Fibroblast of lung (primary cell): ENCODE results near the gene THSD7B. TPM values are rescaled to one million over a fixed set of nuclear protein-coding genes. Genes with fewer than 3 reads are reported as not detected.

ENCODE experiments used
- DNase-seq, 2 donors: peaks; one replicate each; pipeline versions ENCODE4 v3.0.0 to v3.0.0-alpha.2; 2010; ENCODE audit warnings: low read depth in 2 of 2
- H2AFZ ChIP-seq: 2 replicates; pipeline ENCODE4 v1.5.1; 2012; ENCODE audit warnings: low read length, control low read depth, inconsistent platforms
- H3K27ac ChIP-seq: 2 replicates; pipeline ENCODE4 v1.5.1; 2011; ENCODE audit warnings: low read length, control low read depth; ENCODE audit not compliant: insufficient read depth
- H3K27me3 ChIP-seq: 2 replicates; pipeline ENCODE4 v1.5.1; 2011; ENCODE audit warnings: mild to moderate bottlenecking, low read length; ENCODE audit not compliant: control insufficient read depth, insufficient read depth
- H3K36me3 ChIP-seq: 2 replicates; pipeline ENCODE4 v1.5.1; 2011; ENCODE audit warnings: low read length; ENCODE audit not compliant: control insufficient read depth, insufficient read depth
- H3K4me1 ChIP-seq: 2 replicates; pipeline ENCODE4 v1.5.1; 2011; ENCODE audit warnings: low read length; ENCODE audit not compliant: control insufficient read depth, insufficient read depth; ENCODE audit errors: extremely low read depth
- H3K4me2 ChIP-seq: 2 replicates; pipeline ENCODE4 v1.5.1; 2011; ENCODE audit warnings: low read length, control low read depth; ENCODE audit not compliant: insufficient read depth; ENCODE audit errors: extremely low read depth
- H3K4me3 ChIP-seq, 4 experiments: fragments of 200-600 bp in 1 of 4; sonication (generic) in 1 of 4; replicated peaks in 1 of 4; 2 replicates each; pipeline ENCODE4 v1.5.1; 2011 to 2016; ENCODE audit warnings: low read length in 4 of 4, low read depth in 3 of 4, mild to moderate bottlenecking in 3 of 4, control low read depth in 2 of 4, inconsistent platforms in 1 of 4, mixed read lengths in 1 of 4; ENCODE audit not compliant: insufficient read depth in 1 of 4; ENCODE audit errors: control extremely low read depth in 1 of 4
- H3K79me2 ChIP-seq: 2 replicates; pipeline ENCODE4 v1.5.1; 2012; ENCODE audit warnings: mild to moderate bottlenecking, low read length, inconsistent platforms; ENCODE audit not compliant: control insufficient read depth, insufficient read depth
- H3K9ac ChIP-seq: 2 replicates; pipeline ENCODE4 v1.5.1; 2011; ENCODE audit warnings: mild to moderate bottlenecking, low read length, control low read depth; ENCODE audit not compliant: insufficient read depth
- H3K9me3 ChIP-seq: 2 replicates; pipeline ENCODE4 v1.5.1; 2012; ENCODE audit warnings: low read depth, low read length; ENCODE audit not compliant: control insufficient read depth, insufficient read depth
- H4K20me1 ChIP-seq: 2 replicates; pipeline ENCODE4 v1.5.1; 2011; ENCODE audit warnings: low read length; ENCODE audit not compliant: control insufficient read depth, insufficient read depth; ENCODE audit errors: extremely low read depth
- EZH2 ChIP-seq: IDR thresholded peaks from 2 replicates; pipeline ENCODE4 v1.5.1; 2012; ENCODE audit warnings: low read length, control low read depth, mild to moderate bottlenecking; ENCODE audit errors: missing control alignments
- polyA plus RNA-seq, 2 donors: library from polyadenylated mRNA; depleted of rRNA in 1 of 2; stranded (reverse) in 1 of 2; unstranded in 1 of 2; fragments of >200 nt; gene quantifications; 2 replicates each; pipeline ENCODE4 v1.2.1, GENCODE V29; 2011 to 2012; ENCODE audit warnings: missing spikeins in 1 of 2
- total RNA-seq: library from RNA; depleted of rRNA; stranded (reverse); fragments of >200 nt; gene quantifications from 2 replicates; pipeline ENCODE4 v1.2.1, GENCODE V29; 2014
- TF ChIP-seq, protein P1 (sequence below), 2 donors: IDR thresholded peaks in 1 of 2; conservative IDR thresholded peaks in 1 of 2; 1 replicate in 1 of 2; 2 replicates in 1 of 2; pipeline ENCODE4 v1.5.1; 2011 to 2012; ENCODE audit warnings: low read length in 2 of 2, control low read depth in 1 of 2, inconsistent platforms in 1 of 2, low read depth in 1 of 2, mild to moderate bottlenecking in 1 of 2

The THSD7B gene
- total and polyA plus RNA-seq, 2 donors (not counting 1 experiment from before 2014, with no cell fraction given), result under 0.01 TPM; not detected in 1

DNA sequence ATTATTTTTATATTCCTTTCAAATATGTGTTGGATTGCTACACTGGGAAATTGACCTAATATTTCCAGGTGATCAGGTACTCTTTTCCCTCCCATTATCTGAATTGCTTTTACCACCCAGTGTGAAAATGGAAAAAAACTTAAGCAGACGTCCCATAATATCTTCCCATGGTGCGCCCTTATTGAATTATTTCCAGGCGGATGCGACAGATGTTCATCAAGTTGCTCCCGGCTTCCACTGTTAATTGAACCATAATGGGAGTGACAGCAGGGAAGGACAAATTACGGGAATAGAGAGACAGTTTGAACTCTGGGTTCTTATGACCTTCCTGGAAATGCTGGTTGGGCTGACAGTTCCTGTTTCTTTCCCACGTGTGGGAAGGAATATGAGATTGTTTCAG lies 93.3 kb downstream of the THSD7B start:
- H2AFZ ChIP-seq, result no peak overlapping the region
- H3K27me3 ChIP-seq, result no peaks in the 10 kb centered on the region
- H4K20me1 ChIP-seq, result no peaks in the 10 kb centered on the region
- no peaks in the 10 kb centered on the region for H3K36me3 ChIP-seq
- no peaks in the 10 kb centered on the region for H3K4me1 ChIP-seq
- no peak for DNase-seq
- no peaks in the 10 kb centered on the region for H3K79me2 ChIP-seq
- H3K27ac ChIP-seq, result no peak overlapping the region
- no peak overlapping the region for H3K9ac ChIP-seq
- TF ChIP-seq, protein P1, sequence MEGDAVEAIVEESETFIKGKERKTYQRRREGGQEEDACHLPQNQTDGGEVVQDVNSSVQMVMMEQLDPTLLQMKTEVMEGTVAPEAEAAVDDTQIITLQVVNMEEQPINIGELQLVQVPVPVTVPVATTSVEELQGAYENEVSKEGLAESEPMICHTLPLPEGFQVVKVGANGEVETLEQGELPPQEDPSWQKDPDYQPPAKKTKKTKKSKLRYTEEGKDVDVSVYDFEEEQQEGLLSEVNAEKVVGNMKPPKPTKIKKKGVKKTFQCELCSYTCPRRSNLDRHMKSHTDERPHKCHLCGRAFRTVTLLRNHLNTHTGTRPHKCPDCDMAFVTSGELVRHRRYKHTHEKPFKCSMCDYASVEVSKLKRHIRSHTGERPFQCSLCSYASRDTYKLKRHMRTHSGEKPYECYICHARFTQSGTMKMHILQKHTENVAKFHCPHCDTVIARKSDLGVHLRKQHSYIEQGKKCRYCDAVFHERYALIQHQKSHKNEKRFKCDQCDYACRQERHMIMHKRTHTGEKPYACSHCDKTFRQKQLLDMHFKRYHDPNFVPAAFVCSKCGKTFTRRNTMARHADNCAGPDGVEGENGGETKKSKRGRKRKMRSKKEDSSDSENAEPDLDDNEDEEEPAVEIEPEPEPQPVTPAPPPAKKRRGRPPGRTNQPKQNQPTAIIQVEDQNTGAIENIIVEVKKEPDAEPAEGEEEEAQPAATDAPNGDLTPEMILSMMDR (conservative IDR thresholded peaks at IDR 0.05 in 1 of 2, IDR thresholded peaks at IDR 0.05 in 1 of 2; ENCODE audit: low read depth in 1 of 2, low read length in 2 of 2), result no peak
- no peak for TF ChIP-seq EZH2
- H3K4me2 ChIP-seq, result no peak overlapping the region
- H3K9me3 ChIP-seq, result no peaks in the 10 kb centered on the region
- no peak overlapping the region for H3K4me3 ChIP-seq

DNA sequence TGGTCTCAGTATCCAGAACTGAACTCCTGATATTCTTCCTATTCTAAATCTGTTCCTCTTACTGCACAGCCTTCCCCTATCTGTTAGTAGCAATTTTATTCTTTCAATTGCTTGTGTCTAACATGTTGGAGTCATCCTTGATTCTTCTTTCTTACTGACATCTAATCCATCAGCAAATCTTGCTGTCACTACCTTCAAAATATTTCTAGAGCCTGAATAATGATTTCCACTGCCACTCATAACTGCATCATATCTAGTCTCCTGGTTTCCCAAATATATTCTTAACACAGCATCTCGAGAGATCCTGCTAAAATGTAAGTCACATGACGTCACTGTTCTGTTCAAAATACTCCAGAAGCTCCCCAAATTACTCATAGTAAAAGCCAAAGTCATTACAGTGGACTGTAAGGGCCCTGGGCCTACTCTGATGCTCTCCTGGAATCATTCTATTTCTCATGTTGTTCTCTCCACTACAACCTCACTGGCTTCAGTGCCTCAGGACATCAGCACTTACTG lies 95.2 kb downstream of the THSD7B start:
- no peak overlapping the region for H3K4me2 ChIP-seq
- H3K27ac ChIP-seq, result no peak overlapping the region
- H3K4me3 ChIP-seq, result no peak overlapping the region
- no peaks in the 10 kb centered on the region for H3K4me1 ChIP-seq
- DNase-seq, result no peak
- no peaks in the 10 kb centered on the region for H3K9me3 ChIP-seq
- TF ChIP-seq, protein P1 (conservative IDR thresholded peaks at IDR 0.05 in 1 of 2, IDR thresholded peaks at IDR 0.05 in 1 of 2; ENCODE audit: low read depth in 1 of 2, low read length in 2 of 2), result no peak
- TF ChIP-seq EZH2, result no peak
- no peaks in the 10 kb centered on the region for H3K36me3 ChIP-seq
- no peaks in the 10 kb centered on the region for H3K27me3 ChIP-seq
- no peak overlapping the region for H3K9ac ChIP-seq
- H3K79me2 ChIP-seq, result no peaks in the 10 kb centered on the region
- H2AFZ ChIP-seq, result no peak overlapping the region
- H4K20me1 ChIP-seq, result no peaks in the 10 kb centered on the region

DNA sequence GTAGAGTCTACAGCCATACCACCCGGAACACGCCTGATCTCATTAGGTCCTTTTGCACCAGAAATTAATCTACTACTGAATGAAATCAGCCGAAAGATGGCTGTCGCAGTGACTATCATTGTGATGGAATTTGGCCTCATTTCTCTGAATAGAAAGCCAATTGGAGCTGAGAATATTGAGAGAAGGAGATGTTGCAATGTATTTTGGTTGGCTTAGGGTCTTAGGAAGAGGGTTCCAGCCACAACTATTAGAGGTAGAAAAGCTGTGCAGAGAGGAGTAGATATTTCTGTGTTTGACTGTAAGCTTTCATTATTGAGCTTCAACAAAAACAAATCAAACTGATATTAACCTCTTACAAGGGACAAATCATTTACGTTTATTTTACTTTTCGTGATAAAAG lies 98.1 kb downstream of the THSD7B start:
- H3K4me2 ChIP-seq, result no peak overlapping the region
- H3K27ac ChIP-seq, result no peak overlapping the region
- H3K36me3 ChIP-seq, result no peaks in the 10 kb centered on the region
- no peak overlapping the region for H3K4me3 ChIP-seq
- no peak overlapping the region for H2AFZ ChIP-seq
- H4K20me1 ChIP-seq, result no peaks in the 10 kb centered on the region
- H3K27me3 ChIP-seq, result no peaks in the 10 kb centered on the region
- no peak overlapping the region for H3K9ac ChIP-seq
- TF ChIP-seq, protein P1 (conservative IDR thresholded peaks at IDR 0.05 in 1 of 2, IDR thresholded peaks at IDR 0.05 in 1 of 2; ENCODE audit: low read depth in 1 of 2, low read length in 2 of 2), result no peak
- TF ChIP-seq EZH2, result no peak
- no peaks in the 10 kb centered on the region for H3K79me2 ChIP-seq
- no peaks in the 10 kb centered on the region for H3K9me3 ChIP-seq
- no peaks in the 10 kb centered on the region for H3K4me1 ChIP-seq
- DNase-seq, result no peak
